GM18951 (cell line): ENCODE data around the gene RBM4.

Experiments
- POLR2A ChIP-seq: IDR thresholded peaks from 4 replicates; pipeline ENCODE4 v1.6.1; 2011; ENCODE audit warnings: mild to moderate bottlenecking; ENCODE audit not compliant: insufficient read length, insufficient read depth; ENCODE audit errors: extremely low read depth
- in situ Hi-C: fragments of 300-500 bp; cut with MboI; formaldehyde crosslinking; loops from one replicate; pipeline ENCODE4 v1.12.0; 2022; ENCODE audit warnings: low sequenced_read_pairs, mixed read lengths, inconsistent platforms; ENCODE audit not compliant: unreplicated experiment

RBM4 gene

DNA sequence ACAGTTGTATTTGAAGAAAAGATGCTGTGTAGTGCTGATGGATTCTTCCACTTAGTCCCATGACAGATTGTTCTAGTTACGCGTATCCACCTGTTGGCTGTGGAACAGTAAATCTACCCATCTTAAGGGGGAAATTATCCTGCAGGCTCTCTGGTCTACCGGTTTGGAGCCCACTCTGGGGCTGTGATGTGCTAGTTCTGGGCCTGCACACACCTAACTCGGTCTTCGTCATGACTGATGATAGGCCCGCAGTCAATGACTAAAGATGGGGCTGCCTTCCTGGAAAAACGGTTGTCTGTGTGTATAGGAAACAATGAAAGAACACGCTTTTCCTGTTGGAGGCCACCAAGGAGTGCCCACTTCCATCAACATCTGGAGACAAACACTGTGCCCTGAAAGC, 45.4 kb downstream of the RBM4 start:
- in situ Hi-C loops, result loop anchor here (10.0 kb wide), 1 partner anchor 279 kb away; no protein-coding TSS in a partner anchor

DNA sequence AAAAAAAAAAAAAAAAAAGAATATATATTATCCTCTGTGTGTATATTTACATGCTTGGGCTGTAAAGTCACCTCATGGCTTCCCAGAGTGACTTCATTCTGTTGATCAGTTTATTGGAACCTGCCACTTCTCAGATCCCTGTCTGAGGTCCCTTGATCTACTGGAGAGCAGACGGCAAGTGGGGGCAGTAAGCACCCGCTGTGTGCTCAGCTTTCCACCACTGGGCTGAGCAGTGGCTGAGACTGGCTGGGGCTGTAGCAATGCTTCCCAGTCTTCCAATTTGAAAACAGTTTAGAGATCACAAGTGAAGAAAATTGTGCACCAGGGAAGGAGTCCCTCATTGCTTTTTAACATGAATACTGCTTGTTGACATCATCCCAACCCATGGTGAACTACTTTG, 46.1 kb downstream of the RBM4 start:
- TF ChIP-seq POLR2A, result no peak
- in situ Hi-C loops, result loop anchor here (10.0 kb wide), 1 partner anchor 280 kb away; no protein-coding TSS in a partner anchor

More for the DNA sequence above, 45.4 kb downstream of the RBM4 start:
- no peak for TF ChIP-seq POLR2A

DNA sequence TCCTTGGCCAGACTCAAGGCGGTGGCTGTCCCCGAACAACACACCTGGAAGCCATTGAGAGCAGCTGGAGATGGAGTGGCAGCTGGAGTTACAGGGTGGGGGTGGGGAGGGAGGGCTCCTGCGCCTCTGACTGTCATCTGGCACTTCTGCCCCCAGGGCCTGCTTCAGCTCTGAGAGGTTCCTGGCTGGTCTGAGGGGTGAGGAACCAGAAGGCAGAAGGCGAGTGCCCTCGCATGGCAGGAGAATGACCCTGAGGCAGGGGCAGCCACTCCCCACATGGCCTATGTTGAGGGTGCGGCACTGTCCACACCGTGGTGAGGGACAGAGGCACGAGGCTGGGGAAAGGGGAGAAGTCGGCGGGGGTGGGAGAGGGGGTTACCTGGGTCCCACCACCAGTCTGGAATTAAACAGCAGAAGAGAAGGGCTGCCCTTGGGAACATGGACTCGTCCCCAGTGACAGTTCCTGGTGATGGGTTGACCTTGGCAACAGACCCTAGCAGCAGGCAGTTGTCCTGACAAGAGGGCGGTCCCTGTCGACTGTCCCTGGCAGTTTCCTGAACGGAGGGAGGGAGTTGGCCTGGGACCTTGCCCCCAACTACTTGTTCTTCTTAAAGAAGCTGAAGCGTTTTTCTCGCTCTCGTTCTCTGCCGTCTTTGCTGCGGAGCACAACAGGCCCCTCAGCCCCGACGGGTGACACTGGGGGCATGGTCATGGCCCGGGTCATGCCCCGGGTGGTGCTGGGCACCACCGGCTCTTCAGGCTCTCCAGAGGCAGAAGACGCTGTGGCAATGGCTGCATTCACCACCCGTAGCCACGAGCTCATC, 47.0 kb downstream of the RBM4 start:
- TF ChIP-seq POLR2A, result no peak
- in situ Hi-C loops, result loop anchor here (10.0 kb wide), 1 partner anchor 281 kb away; no protein-coding TSS in a partner anchor

DNA sequence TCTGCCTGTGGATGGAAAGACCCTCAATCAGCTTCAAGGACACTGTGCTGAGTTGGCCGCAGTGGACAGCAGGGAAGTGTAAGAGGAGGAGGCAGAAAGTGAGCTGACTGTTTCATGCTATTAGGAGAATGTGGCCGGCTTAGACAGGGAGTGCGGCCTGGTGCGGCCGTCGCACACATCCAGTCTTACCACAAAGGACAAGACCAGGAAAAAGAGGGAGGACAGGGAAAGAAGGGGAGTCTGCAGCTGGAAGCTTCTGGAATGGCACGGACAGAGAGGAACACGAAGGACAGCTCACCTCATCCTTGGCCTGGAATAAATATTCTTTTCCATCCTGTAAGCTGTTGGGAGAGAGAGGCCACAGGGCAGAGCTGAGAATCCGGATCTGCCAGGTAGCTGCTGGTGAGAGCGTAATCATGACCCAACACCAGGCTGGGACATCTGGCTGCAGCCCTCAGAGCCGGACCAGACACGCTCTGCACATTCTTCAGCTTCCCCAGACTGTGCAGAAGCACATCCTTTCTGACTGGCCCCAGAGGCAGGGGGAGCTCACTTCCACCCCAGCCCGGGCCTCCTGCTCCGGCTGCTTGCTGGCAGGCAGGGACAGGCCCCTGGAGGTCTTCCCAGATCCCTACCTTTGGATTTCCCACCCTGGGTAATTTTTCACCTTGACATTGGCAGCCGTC, 47.7 kb downstream of the RBM4 start:
- no peak for TF ChIP-seq POLR2A
- in situ Hi-C loops, result loop anchor here (10.0 kb wide), 1 partner anchor 281 kb away; no protein-coding TSS in a partner anchor

DNA sequence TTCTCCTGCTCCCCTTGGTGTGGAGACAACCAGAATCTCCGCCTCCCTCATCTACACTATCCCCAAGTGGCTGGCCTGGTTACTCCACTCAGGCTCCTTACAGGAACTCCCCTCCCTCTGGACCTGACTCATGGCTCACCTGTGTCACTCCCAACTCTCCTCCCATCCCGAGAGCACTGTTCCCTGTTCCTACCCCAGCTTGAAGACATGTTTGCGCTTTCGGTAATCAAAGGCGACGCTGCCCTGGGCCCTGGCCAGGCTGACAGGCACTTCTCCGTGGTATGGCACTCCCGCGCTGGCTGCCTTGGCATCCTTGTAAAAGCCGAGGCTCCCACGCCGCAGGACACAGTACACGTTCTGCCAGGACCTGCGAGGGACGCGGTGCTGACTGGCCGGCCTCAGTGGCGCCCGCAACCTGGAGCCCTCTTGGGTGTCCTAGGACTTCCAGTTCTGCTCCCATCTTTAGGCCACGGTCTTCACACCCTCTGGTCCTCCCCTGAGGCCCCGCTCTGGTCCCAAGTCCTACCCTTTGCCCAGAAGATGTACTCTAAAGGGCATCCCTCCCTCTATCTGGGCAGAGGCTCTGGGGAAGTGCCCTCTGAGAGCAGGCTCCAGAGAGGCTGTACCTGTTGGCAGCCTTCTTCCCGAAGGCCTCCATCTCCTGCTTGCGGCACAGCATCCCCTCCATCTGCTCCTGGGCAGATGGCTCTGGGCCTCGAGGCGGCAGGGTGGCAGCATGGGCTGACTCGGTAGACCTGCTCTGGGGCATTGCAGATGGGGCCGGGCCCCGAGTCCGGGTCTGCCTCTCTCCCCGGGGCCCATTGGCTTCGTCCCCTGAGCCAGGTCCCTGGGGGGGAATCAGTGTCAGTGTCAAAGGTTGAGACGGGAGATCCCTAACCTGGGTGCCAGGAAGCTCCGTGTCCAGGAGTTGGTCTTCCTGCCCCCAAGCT, 48.6 kb downstream of the RBM4 start:
- TF ChIP-seq POLR2A, result no peak
- in situ Hi-C loops, result loop anchor here (10.0 kb wide), 1 partner anchor 282 kb away; no protein-coding TSS in a partner anchor

DNA sequence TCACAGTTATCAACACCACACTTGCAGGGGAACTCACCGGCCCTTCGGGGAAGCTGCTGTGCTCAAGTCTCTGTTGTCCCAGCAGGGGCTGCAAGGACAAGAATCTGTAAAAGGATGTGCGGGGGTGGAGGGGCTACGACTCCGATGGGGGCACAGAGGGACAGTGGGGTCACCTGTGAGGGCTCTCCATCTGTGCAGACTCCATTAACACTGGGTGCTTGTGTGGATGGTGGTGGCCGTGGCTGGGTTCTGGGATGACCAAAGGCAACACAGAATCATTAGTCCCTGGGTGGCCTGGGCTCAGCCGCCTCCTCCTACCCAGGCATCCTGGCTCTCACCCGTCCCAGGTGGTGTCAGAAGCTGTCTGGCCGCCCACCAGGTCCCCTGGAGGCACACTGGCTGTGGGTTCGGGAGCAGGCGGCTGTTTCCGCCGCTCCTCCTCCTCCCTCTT, 49.4 kb downstream of the RBM4 start:
- in situ Hi-C loops, result loop anchor here (10.0 kb wide), 1 partner anchor 283 kb away; no protein-coding TSS in a partner anchor
- TF ChIP-seq POLR2A, result no peak

DNA sequence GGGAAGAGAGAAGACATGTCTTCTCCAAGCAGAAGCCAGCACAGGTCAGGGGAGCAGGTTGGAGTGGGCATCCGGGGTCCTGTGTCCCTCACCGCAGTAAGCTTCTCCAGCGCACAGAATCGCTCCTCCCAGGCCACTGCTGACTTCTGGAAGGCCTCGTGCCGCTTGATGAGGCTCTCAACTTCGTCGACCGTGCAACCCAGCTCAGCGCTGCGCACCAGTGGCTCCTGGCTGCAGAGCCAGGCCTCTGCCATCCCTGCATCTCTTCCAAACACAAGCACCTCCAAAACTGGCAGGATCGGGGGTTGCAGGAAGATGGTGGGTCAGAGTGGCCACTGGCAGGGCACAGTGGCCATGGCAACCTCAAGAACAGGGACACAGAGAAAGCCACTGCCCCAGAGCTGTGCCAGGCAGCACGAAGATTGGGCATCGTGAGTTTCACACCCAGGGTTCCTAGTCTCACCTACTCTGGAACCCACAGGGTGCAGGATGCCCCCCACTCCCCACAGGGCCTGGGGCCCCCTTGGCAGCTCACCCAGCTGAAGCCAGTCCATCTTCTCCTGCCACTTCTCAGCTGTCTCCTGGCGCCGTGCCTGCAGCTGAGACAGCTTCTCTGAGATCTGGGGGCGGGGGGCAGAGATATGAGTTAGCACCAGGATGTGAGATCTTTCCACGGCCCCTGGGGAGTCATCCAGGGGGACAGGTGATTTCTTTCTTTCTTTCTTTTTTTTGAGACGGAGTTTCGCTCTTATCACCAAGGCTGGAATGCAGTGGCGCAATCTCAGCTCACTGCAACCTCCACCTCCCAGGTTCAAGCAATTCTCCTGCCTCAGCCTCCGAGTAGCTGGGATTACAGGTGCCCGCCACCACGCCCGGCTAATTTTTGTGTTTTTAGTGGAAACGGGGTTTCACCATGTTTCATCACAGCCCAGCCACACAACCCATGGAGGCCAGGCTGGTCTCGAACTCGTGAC, 50.3 kb downstream of the RBM4 start:
- TF ChIP-seq POLR2A, result no peak
- in situ Hi-C loops, result loop anchor here (10.0 kb wide), 1 partner anchor 284 kb away; no protein-coding TSS in a partner anchor

DNA sequence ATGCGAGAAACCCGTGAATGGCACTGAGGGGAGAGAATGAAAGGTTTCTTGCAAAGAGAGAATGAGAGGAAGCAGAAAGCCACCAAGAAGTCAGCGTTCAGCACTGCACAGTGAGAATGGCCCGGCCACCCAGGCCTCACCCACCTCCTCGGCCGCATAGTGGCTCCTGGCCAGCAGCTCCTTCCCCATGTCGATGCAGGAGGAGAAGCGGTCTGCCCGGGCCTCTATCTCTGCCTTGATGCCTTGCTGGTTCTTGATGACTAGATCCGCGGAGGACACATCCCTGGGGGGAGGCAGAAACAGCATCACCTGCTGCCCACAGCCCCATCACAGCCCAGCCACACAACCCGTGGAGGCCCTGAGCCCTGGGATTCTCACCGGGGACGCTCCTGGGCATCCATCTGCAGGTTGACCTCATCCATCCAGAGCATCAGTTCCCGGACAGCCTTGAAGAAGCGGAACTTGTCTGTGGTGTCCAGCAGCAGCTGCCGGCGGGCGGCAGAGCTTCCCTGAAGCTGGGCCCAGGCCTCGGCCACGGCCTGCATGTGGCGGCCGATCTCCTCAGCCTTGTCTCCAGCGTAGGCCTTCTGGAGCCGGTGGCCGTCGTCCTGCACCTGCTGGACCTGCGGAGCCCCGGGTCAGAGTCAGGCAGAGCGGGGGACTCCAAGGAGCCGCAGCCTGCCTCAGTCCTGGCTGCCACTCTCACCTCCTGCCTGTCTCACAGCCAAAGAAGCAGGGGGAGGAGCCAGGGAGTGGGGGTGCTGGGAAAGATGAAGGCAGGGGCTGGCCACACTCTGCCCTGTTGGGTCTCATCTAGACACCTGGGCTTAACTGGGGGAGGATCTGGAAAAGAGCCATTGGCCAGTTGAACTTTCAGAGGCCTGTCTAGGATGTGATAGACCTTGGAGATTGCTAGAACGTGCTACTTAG, 51.4 kb downstream of the RBM4 start:
- no peak for TF ChIP-seq POLR2A
- in situ Hi-C loops, result loop anchor here (10.0 kb wide), 2 partner anchors 145 to 285 kb away; no protein-coding TSS in a partner anchor

DNA sequence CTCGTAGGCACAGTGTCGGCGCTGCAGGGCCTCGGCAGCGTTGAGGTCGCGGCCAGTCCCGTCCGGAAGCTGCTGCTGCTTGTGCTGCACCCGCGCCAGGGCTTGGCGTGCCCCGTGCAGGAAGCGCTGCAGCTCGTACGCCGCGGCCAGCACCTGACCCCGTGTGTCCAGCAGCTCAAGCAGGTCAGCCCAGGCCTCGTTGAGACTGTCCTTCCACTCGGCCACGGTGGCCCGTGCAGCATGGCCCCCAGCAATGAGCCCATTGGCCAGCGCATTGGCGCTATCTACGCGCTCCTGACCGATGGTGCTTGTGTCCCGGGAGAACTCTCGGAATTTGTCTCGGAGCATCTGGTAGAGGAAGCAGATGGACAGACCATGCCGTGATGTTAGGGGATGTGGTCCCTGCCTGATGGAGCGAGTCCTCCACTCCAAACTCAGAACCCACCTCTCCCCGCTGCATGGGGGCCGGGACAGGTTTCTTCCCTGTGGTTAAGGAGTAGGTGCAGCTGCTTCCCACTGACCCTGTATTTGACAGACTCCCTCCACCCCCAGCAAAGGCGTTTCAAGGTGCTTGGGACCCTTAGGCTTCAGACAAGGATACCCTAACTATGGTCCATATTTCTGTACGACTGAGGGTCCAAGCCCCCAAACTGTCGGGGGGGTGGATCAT, 52.9 kb downstream of the RBM4 start:
- no peak for TF ChIP-seq POLR2A
- in situ Hi-C loops, result loop anchor here (10.0 kb wide), 1 partner anchor 143 kb away; no protein-coding TSS in a partner anchor

DNA sequence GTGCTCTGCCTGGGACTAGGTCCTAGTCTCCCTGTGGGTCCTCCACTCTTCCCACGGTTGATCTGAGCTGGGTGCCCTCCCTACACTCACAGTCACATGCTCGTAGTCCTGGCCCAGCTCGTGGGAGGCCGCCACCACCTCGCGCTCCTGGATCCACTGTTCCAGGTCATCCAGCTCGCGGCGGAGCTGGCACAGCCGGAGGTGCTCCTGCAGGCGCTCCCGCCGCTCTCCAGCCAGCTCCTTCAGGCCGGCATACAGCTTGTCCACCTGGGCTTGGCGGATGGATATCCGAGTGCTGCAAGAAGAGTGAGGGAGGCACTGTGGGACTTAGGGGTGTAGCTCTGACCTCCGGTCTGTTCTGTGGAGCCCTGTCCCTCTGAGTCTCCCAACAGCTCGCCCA, 53.9 kb downstream of the RBM4 start:
- in situ Hi-C loops, result loop anchor here (10.0 kb wide), 1 partner anchor 142 kb away; no protein-coding TSS in a partner anchor
- no peak for TF ChIP-seq POLR2A

DNA sequence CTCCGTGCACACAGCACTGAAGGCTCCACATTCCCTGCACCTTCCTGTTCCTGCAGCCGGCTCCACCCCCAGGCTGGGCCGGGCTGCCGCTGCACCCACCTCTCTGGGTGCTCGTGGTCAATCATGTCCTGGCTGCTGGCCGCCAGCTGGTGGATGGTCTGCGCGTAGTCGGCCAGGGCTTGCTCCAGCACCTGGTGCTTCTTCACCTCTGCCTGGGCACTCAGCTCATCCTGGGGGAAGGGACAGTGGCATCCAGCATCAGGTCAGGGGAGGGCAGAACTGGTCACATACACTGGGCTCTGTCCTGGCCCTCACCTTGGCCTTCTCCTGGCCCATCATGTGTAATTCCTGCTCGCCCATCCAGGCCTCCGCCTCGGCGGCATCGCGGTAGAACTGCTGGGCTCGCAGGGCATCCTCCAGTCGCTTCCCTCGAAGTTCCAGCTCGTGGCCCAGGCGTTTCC, 54.4 kb downstream of the RBM4 start:
- in situ Hi-C loops, result loop anchor here (10.0 kb wide), 1 partner anchor 142 kb away; no protein-coding TSS in a partner anchor
- TF ChIP-seq POLR2A, result no peak
